K562 (cell line): ENCODE data around the gene GTPBP2. TPM values are rescaled to one million over a fixed set of nuclear protein-coding genes. Genes with fewer than 3 reads are reported as not detected.

Experiments used
- ATAC-seq: fragments of 200-7000 bp; cut with Tn5 transposase; 3 replicates; pipeline ENCODE4 v1.9.1; 2020; ENCODE audit warnings: moderate library complexity
- BruUV-seq: library from RNA; stranded (reverse); fragments of 400-500 nt; replicated peaks from 2 replicates; lab custom pipeline; 2021; lab: Mats Ljungman, UMichigan
- CTCF ChIA-PET: fragments of 300-600 bp; formaldehyde crosslinking; extraction: SDS; loops from one replicate; lab custom pipeline; 2021; ENCODE audit warnings: low intra/inter-chr PET ratio; lab: Yijun Ruan, JAX
- POLR2A ChIA-PET: fragments of 300-600, 350-650 bp; sonication (Branson Sonifier 250); formaldehyde crosslinking; extraction: SDS; loops from one replicate; lab custom pipeline; 2021; ENCODE audit warnings: antibody characterized with exemption, inconsistent platforms; lab: Yijun Ruan, JAX
- DNase-seq, 4 experiments: peaks; one replicate each; pipeline versions ENCODE4 v3.0.0 to v3.0.0-alpha.2; 2011 to 2018; ENCODE audit warnings: low spot score in 3 of 4, mixed read lengths in 3 of 4; ENCODE audit errors: extremely low read depth in 1 of 4
- FAIRE-seq: peaks from 2 replicates; lab custom pipeline; 2011; peaks lifted over from hg19 to GRCh38; lab: Jason Lieb, UNC
- H2AFZ ChIP-seq: 2 replicates; pipeline ENCODE4 v1.6.0; 2011; ENCODE audit warnings: low read depth, low read length, control low read depth, inconsistent platforms
- H3K27ac ChIP-seq: fragments of 200-600 bp; 3 replicates; pipeline ENCODE4 v1.8.0; 2011; ENCODE audit warnings: low read depth, mild to moderate bottlenecking, control low read depth, inconsistent platforms, low read length, moderate library complexity, mixed read lengths; ENCODE audit errors: extremely low read depth
- H3K27me3 ChIP-seq, 2 experiments: fragments of 300-600 bp in 1 of 2; 2 replicates in 1 of 2; 3 replicates in 1 of 2; pipeline versions ENCODE4 v1.6.0 to v1.8.0; 2011; ENCODE audit warnings: inconsistent platforms in 2 of 2, low read length in 2 of 2, mild to moderate bottlenecking in 1 of 2, mixed read lengths in 1 of 2, moderate library complexity in 1 of 2; ENCODE audit not compliant: control insufficient read depth in 2 of 2, insufficient read depth in 2 of 2
- H3K36me3 ChIP-seq: fragments of 300-600 bp; 3 replicates; pipeline ENCODE4 v1.8.0; 2011; ENCODE audit warnings: mild to moderate bottlenecking, low read length, inconsistent platforms; ENCODE audit not compliant: control insufficient read depth, insufficient read depth
- H3K4me1 ChIP-seq, 2 experiments: fragments of 200-600 bp in 1 of 2; replicated peaks in 1 of 2; 2 replicates in 1 of 2; 3 replicates in 1 of 2; pipeline versions ENCODE4 v1.5.1 to v1.8.0; 2011; ENCODE audit warnings: inconsistent platforms in 2 of 2, low read length in 2 of 2, mild to moderate bottlenecking in 1 of 2, mixed read lengths in 1 of 2, moderate library complexity in 1 of 2; ENCODE audit not compliant: control insufficient read depth in 2 of 2, insufficient read depth in 2 of 2
- H3K4me2 ChIP-seq: 2 replicates; pipeline ENCODE4 v1.6.1; 2011; ENCODE audit warnings: low read length, control low read depth, inconsistent platforms, mixed read lengths; ENCODE audit not compliant: insufficient read depth
- H3K4me3 ChIP-seq: fragments of 200-600 bp; sonication (generic), shearing (Covaris generic); 2 replicates; pipeline ENCODE4 v1.5.1; 2016; ENCODE audit warnings: control low read depth, inconsistent platforms
- H3K79me2 ChIP-seq: fragments of 200-600 bp; 3 replicates; pipeline ENCODE4 v1.8.0; 2011; ENCODE audit warnings: low read length, inconsistent platforms; ENCODE audit not compliant: control insufficient read depth, insufficient read depth
- H3K9ac ChIP-seq, 2 experiments: 2 replicates each; pipeline versions ENCODE4 v1.6.0 to v1.6.1; 2011; ENCODE audit warnings: low read depth in 2 of 2, low read length in 2 of 2, control low read depth in 1 of 2, inconsistent platforms in 1 of 2, mild to moderate bottlenecking in 1 of 2, mixed read lengths in 1 of 2; ENCODE audit not compliant: insufficient read depth in 1 of 2
- H3K9me1 ChIP-seq: one replicate; pipeline ENCODE4 v1.6.0; 2011; ENCODE audit warnings: inconsistent platforms, mild to moderate bottlenecking, low read length, moderate library complexity; ENCODE audit not compliant: control insufficient read depth, insufficient read depth
- H3K9me3 ChIP-seq: replicated peaks from 2 replicates; pipeline ENCODE4 v1.5.1; 2011; ENCODE audit warnings: low read depth, low read length, inconsistent platforms; ENCODE audit not compliant: control insufficient read depth, insufficient read depth
- H4K20me1 ChIP-seq: replicated peaks from 2 replicates; pipeline ENCODE4 v1.6.1; 2011; ENCODE audit warnings: low read length, inconsistent platforms, mixed read lengths; ENCODE audit not compliant: control insufficient read depth, insufficient read depth
- FOXM1 ChIP-seq, 2 experiments: fragments of 450-650 bp in 1 of 2; sonication (generic) in 1 of 2; formaldehyde crosslinking in 1 of 2; IDR thresholded peaks; 2 replicates each; pipeline versions ENCODE4 v1.6.1 to v1.9.0; 2017 to 2022; ENCODE audit warnings: low read depth in 2 of 2, mild to moderate bottlenecking in 2 of 2, missing genetic modification reagents in 1 of 2, moderate library complexity in 1 of 2
- POLR2B ChIP-seq: fragments of 450-650 bp; IDR thresholded peaks from 2 replicates; pipeline ENCODE4 v1.6.1; 2018; ENCODE audit warnings: low read depth; ENCODE audit not compliant: partially characterized antibody
- POLR2G ChIP-seq: fragments of 200-400 bp; formaldehyde crosslinking; IDR thresholded peaks from 2 replicates; pipeline ENCODE4 v1.6.1; 2017; ENCODE audit warnings: low read depth, mild to moderate bottlenecking, antibody characterized with exemption, low read length, moderate library complexity
- RBFOX2 ChIP-seq: fragments of 200-400 bp; formaldehyde crosslinking; IDR thresholded peaks from 2 replicates; pipeline ENCODE4 v1.6.1; 2017; ENCODE audit warnings: low read depth, mild to moderate bottlenecking, low read length, moderate library complexity
- RBM22 ChIP-seq: fragments of 200-400 bp; formaldehyde crosslinking; IDR thresholded peaks from 2 replicates; pipeline ENCODE4 v1.6.1; 2018; ENCODE audit warnings: low read length, low read depth; ENCODE audit not compliant: poor library complexity, severe bottlenecking
- RHOXF2B ChIP-seq: fragments of 250-450 bp; sonication (Bioruptor Pico); conservative IDR thresholded peaks from 2 replicates; pipeline ENCODE4 v1.5.1; 2021
- WHSC1 ChIP-seq: IDR thresholded peaks from one replicate; pipeline ENCODE4 v1.6.1; 2012; ENCODE audit warnings: low read length, control low read depth, inconsistent platforms
- WGBS: fragments of 100-300 bp; shearing (Covaris generic); methylation state at CpG from one replicate; pipeline ENCODE4 v1.1.6; 2016; ENCODE audit warnings: low coverage, mixed read lengths; ENCODE audit not compliant: insufficient coverage; ENCODE audit errors: missing lambda C conversion rate; 5-methylcytosine and 5-hydroxymethylcytosine counted together
- in situ Hi-C: fragments of 300-500 bp; cut with MboI; formaldehyde crosslinking; loops from 4 replicates; pipeline ENCODE4 v1.15.0; 2018; ENCODE audit warnings: inconsistent platforms, mixed read lengths
- intact Hi-C: fragments of 100-400 bp; cut with micrococcal nuclease; formaldehyde crosslinking; loops from 2 replicates; pipeline ENCODE4 v1.14.2; 2022
- polyA plus RNA-seq, 8 experiments: library from polyadenylated mRNA; depleted of rRNA in 4 of 8; stranded (reverse) in 5 of 8; unstranded in 3 of 8; fragments of >200 nt; fragmentation: Nextera tagmentation in 2 of 8; fragmentation: Illumina TruSeq in 1 of 8; extraction: Ambion mirVana in 2 of 8; extraction: Trizol in 1 of 8; gene quantifications; 2 replicates each; pipeline versions ENCODE4 v1.2.1 to v1.2.3, GENCODE V29; 2011 to 2014; ENCODE audit warnings: inconsistent platforms in 1 of 8, missing spikeins in 1 of 8
- total RNA-seq, 7 experiments: library from RNA; depleted of rRNA in 6 of 7; stranded (reverse); fragments of >200 nt in 6 of 7; fragmentation: Illumina TruSeq in 2 of 7; extraction: Trizol in 2 of 7; gene quantifications; 2 replicates each; pipeline versions ENCODE4 v1.2.1 to v1.2.3, GENCODE V29; 2011 to 2021; ENCODE audit warnings: low replicate concordance in 1 of 7
- TF ChIP-seq, protein P1 (sequence below): fragments of 450-650 bp; formaldehyde crosslinking; conservative IDR thresholded peaks from 2 replicates; pipeline ENCODE4 v1.4.0; 2022; ENCODE audit warnings: mild to moderate bottlenecking, missing genetic modification characterization

GTPBP2 gene
- total and polyA plus RNA-seq, 9 of the 15 experiments (the other 6 are each of a cell fraction or from before 2014, with no cell fraction given): 48.4 to 196 (median 111) TPM

DNA sequence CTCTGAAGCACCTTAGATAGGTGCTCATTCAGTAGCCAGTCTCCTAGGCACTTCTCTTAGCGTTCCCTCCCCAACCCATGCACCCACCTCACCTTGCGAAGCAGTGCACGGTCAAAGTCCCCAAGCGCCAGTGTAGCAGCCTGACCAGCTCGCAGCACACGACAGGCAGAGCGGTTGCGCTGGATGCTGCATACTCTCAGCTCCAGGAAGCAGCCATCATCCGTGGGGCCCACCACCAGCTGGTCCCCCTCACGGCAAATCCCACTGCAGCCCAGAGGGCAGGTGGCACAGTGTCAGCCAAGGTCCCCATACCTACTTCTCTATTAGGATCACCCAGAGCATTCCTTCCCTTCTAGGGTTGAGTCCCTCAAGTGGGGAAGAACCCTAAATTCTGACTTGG is 6.5 kb downstream of the GTPBP2 start:
- H3K9me1 ChIP-seq: peaks cover 13% of the 10 kb centered on the region
- TF ChIP-seq RBFOX2 (peak; percentile 75), RBM22 (peak; percentile 87), WHSC1 (peak; percentile 88), POLR2G (peak; percentile 85), FOXM1 (IDR thresholded peaks at IDR 0.05; ENCODE audit: low read depth) (no peak), FOXM1 (CRISPR knock-in tag; IDR thresholded peaks at IDR 0.05; ENCODE audit: low read depth) (no peak), RHOXF2B (CRISPR knock-in tag) (0 out of 2 replicates have a peak, but pooled peaks have one; percentile 27), POLR2B (peak; percentile 30)
- TF ChIP-seq, protein P1, sequence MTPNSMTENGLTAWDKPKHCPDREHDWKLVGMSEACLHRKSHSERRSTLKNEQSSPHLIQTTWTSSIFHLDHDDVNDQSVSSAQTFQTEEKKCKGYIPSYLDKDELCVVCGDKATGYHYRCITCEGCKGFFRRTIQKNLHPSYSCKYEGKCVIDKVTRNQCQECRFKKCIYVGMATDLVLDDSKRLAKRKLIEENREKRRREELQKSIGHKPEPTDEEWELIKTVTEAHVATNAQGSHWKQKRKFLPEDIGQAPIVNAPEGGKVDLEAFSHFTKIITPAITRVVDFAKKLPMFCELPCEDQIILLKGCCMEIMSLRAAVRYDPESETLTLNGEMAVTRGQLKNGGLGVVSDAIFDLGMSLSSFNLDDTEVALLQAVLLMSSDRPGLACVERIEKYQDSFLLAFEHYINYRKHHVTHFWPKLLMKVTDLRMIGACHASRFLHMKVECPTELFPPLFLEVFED (CRISPR knock-in tag): no peak
- TF ChIP-seq, all 486 proteins: peak for 6
- POLR2A ChIA-PET: interaction anchor here (0.6 to 6.2 kb wide), 6 partner anchors 9 to 456 kb away, joined by 3 to 53 read pairs (median 5); no protein-coding TSS in a partner anchor
- Histone ChIP-seq H3K36me3 (peaks cover 83% of the 10 kb centered on the region), H3K27ac (no peak overlapping the region), H3K4me2 (no peak overlapping the region), H3K4me1 (peaks cover 16 to 19% of the 10 kb centered on the region in 2 experiments), H4K20me1 (0 out of 2 replicates have a peak, but pooled peaks cover 7% of the 10 kb centered on the region), H3K9me3 (no peaks in the 10 kb centered on the region), H3K27me3 (no peaks in the 10 kb centered on the region), H3K79me2 (peaks cover 39% of the 10 kb centered on the region), H3K4me3 (no peak overlapping the region), H2AFZ (no peak overlapping the region), H3K9ac (peak overlapping the region in 1 of 2 experiments; percentile 62; a peak in 1 of 4 replicates)
- ATAC-seq: no peak
- intact Hi-C loops: no loop called here
- WGBS: 93% methylated on average over 10 of the region's 10 CpGs
- DNase-seq: no peak
- BruUV-seq: no TSS peak
- in situ Hi-C loops: no loop called here
- CTCF ChIA-PET: no interaction called here
- FAIRE-seq: no peak
